ENCODE measurements around the gene APAF1. TPM values are rescaled to one million over a fixed set of nuclear protein-coding genes. Genes with fewer than 3 reads are reported as not detected.
A peak's percentile ranks its signal among the peaks of the same experiment; 100 is the strongest.

The APAF1 gene
- total RNA-seq, 1 donor from 2014 or later, result 15.5 TPM

DNA sequence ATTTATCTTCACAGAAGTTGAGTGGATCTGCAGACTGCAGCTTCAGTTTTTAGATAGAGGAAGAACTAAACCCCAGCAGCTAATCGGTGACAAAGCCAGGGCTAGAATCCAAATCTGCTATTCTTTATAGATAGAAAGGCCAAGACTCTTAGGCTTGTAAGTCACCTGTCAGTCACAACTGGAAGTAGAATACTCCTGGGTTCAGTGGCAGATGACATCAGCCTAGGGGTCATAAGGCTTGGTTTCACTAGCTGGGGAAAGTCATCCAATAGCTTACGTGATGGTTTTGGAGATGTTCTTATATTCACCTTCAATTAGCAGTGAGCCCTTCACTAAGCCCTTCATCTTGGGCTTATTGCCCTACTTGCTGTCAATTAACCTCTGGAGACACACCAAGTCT lies 93.4 kb downstream of the APAF1 start:
- Histone ChIP-seq H3K9me3 (no peaks in the 10 kb centered on the region), H3K27ac (no peak overlapping the region)
- intact Hi-C loops (cut with DNase I), result no loop called here

DNA sequence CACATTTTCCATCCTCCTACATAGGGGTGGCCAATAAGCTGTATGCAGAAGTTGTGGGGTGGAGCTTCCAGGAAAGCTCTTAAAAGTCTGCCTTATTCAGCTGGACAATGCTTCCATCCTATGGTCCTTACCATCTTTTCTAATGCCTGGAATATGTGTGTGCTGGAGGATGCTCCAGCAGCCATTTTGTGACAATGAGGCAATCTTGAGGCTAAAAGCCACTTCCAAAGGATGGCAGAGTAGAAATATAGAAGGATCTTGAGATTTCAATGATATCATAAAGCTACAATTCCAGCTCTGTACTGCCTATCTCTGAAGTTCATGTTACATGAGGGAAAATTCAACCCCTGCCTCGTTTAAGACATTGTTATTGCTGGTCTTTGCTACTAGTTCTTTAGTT lies 95.7 kb downstream of the APAF1 start:
- no peaks in the 10 kb centered on the region for H3K4me1 ChIP-seq
- peaks cover 0 to 3% of the 10 kb centered on the region in 2 donors for H3K36me3 ChIP-seq
- intact Hi-C loops (cut with DNase I), result no loop called here
- no peak for DNase-seq (ENCODE audit: low spot score in 2 of 2)
- TF ChIP-seq, protein P1, sequence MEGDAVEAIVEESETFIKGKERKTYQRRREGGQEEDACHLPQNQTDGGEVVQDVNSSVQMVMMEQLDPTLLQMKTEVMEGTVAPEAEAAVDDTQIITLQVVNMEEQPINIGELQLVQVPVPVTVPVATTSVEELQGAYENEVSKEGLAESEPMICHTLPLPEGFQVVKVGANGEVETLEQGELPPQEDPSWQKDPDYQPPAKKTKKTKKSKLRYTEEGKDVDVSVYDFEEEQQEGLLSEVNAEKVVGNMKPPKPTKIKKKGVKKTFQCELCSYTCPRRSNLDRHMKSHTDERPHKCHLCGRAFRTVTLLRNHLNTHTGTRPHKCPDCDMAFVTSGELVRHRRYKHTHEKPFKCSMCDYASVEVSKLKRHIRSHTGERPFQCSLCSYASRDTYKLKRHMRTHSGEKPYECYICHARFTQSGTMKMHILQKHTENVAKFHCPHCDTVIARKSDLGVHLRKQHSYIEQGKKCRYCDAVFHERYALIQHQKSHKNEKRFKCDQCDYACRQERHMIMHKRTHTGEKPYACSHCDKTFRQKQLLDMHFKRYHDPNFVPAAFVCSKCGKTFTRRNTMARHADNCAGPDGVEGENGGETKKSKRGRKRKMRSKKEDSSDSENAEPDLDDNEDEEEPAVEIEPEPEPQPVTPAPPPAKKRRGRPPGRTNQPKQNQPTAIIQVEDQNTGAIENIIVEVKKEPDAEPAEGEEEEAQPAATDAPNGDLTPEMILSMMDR (IDR thresholded peaks at IDR 0.05), result no peak
- H3K4me3 ChIP-seq, result no peak overlapping the region
- no peaks in the 10 kb centered on the region for H3K27me3 ChIP-seq
- H3K9me3 ChIP-seq, result no peaks in the 10 kb centered on the region
- H3K27ac ChIP-seq, result no peak overlapping the region

More for the DNA sequence above, 93.4 kb downstream of the APAF1 start:
- H3K4me1 ChIP-seq, result no peaks in the 10 kb centered on the region
- H3K27me3 ChIP-seq, result no peaks in the 10 kb centered on the region
- H3K4me3 ChIP-seq, result no peak overlapping the region
- H3K36me3 ChIP-seq, result peaks cover 1 to 3% of the 10 kb centered on the region in 2 donors
- no peak for DNase-seq (ENCODE audit: low spot score in 2 of 2)
- TF ChIP-seq, protein P1 (IDR thresholded peaks at IDR 0.05), result no peak

DNA sequence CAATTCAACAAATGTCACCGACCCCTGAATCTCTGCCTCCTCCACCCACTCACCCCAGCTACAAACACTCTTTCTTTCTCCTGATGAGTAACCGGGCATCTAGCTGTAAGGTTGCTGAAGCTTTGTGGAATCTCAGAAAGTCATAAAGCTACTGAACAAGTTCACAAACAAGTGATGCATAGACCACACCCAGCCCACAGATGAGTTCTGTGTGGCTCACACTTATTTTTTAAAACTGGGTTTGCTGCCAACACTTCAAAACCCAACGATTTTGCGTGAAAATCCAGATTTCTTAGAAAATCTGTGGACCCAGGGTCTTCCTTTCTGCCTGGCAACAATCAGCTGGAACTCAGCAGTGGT lies 96.1 kb downstream of the APAF1 start:
- DNase-seq (ENCODE audit: low spot score in 2 of 2), result no peak
- intact Hi-C loops (cut with DNase I), result no loop called here

DNA sequence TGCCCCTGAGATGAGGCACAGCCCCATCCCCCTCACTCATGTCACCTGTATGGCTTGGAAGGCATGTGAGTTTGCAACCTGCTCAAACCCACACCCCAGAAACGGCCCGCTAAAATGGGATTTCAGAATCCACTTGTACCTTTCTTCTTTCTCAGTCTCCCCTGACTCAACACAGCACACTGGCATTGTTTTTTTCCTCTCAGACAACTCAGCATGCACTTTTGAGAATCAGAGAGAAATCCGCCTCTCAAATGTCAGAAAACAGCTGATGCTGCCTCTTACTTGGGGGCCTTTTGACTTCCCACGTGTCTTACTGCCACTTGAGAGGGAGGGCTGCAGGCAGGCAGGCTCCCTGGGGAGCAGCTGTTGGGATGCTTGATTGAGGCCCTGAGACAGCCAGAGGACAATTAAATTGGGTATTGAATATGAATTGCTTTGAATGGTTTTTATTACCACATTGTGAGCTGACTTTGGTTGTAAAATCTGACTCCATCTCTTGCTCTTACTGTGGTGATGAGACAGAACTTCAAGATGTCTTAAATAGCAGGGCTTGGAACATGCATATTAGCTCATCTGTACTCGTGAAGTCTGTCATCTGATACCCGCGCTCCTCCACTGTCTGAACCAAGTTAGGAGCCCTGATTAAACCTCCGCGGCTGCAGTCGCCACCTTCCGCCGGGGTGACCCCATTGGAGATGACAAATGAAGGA lies 96.6 kb downstream of the APAF1 start:
- Histone ChIP-seq H3K36me3 (no peaks in the 10 kb centered on the region), H3K4me3 (no peak overlapping the region), H3K27me3 (no peaks in the 10 kb centered on the region), H3K27ac (no peak overlapping the region), H3K4me1 (peaks cover 0 to 3% of the 10 kb centered on the region in 2 donors), H3K9me3 (no peaks in the 10 kb centered on the region)
- TF ChIP-seq, protein P1 (IDR thresholded peaks at IDR 0.05), result no peak
- DNase-seq (ENCODE audit: low spot score in 2 of 2), result no peak
- intact Hi-C loops (cut with DNase I), result no loop called here

More for the DNA sequence above, 96.1 kb downstream of the APAF1 start:
- TF ChIP-seq, protein P1 (IDR thresholded peaks at IDR 0.05), result no peak
- peaks cover 0 to 3% of the 10 kb centered on the region in 2 donors for H3K4me1 ChIP-seq
- H3K27me3 ChIP-seq, result no peaks in the 10 kb centered on the region
- H3K27ac ChIP-seq, result no peak overlapping the region
- no peaks in the 10 kb centered on the region for H3K36me3 ChIP-seq
- no peak overlapping the region for H3K4me3 ChIP-seq
- no peaks in the 10 kb centered on the region for H3K9me3 ChIP-seq

DNA sequence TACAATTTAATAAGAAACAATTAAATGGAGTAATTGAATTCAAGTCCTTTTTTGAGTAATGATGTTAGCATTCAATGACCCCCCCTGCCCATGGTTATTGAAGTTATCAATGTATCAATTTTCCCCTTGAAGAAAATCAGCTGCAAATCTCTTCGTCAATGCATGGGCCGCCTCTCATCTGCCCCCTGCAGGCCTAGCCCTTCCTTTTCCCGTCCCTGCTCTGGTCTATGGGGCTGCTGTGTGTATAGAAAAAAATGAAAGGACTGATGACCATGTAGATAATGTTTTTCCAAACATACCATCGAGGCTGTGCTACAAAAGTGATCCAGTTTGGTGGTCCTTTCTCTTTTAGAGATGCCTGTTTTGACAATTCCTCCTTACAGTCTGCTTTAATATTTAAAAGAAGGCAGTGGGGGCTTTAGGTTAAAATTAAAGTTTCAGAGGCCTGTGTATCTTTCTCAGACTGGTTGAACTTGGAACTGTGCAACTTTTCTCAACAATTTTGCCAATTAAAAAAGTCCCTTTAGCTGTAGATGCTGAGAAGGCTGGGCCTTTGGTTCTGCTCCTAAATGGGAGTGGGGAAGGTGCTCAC lies 98.4 kb downstream of the APAF1 start:
- intact Hi-C loops (cut with DNase I), result no loop called here
- Histone ChIP-seq H3K36me3 (no peaks in the 10 kb centered on the region), H3K27me3 (no peaks in the 10 kb centered on the region), H3K27ac (no peak overlapping the region), H3K4me1 (peaks cover 0 to 3% of the 10 kb centered on the region in 2 donors), H3K4me3 (no peak overlapping the region), H3K9me3 (no peaks in the 10 kb centered on the region)
- TF ChIP-seq, protein P1 (IDR thresholded peaks at IDR 0.05), result peak in 1 of 3 experiments; percentile 17
- no peak for DNase-seq (ENCODE audit: low spot score in 2 of 2)
